ENCODE measurements around the gene DPCD.

DPCD gene

GRCh38 chr10:101587725-101588653 is at the start of gene DPCD, which contains the start of gene POLL:
Gene DPCD, plus strand, starts transcription at chr10:101588321. Its CDS starts 16 bp downstream, at chr10:101588337.
Gene POLL, minus strand, starts transcription at chr10:101588257. Its CDS starts 897 bp downstream, at chr10:101587360.
- Histone ChIP-seq H3K9ac (ENCODE audit: low read depth, low read length) (peak within 1 kb of the TSS; percentile 83), H3K4me3 (ENCODE audit: low read length) (peak within 1 kb of the TSS; percentile 78), H3K4me1 (ENCODE audit: insufficient read depth, low read length) (0 out of 2 replicates have a peak, but pooled peaks cover 4% of the 10 kb centered on the region), H3K27ac (ENCODE audit: low read length) (peak within 1 kb of the TSS; percentile 11), H3K9me3 (ENCODE audit: insufficient read depth, low read depth, low read length) (no peaks in the 10 kb centered on the region), H3K36me3 (ENCODE audit: insufficient read depth, low read depth, low read length) (peaks cover 21% of the 10 kb centered on the region), H3K27me3 (ENCODE audit: insufficient read depth, low read length) (no peaks in the 10 kb centered on the region)

GRCh38 chr10:101538446-101538845 is 49.7 kb upstream of the DPCD start:
- no peaks in the 10 kb centered on the region for H3K4me1 ChIP-seq (ENCODE audit: insufficient read depth, low read length)
- H3K27me3 ChIP-seq (ENCODE audit: insufficient read depth, low read length): no peaks in the 10 kb centered on the region
- no peak overlapping the region for H3K4me3 ChIP-seq (ENCODE audit: low read length)
- H3K9ac ChIP-seq (ENCODE audit: low read depth, low read length): no peak overlapping the region
- H3K9me3 ChIP-seq (ENCODE audit: insufficient read depth, low read depth, low read length): no peaks in the 10 kb centered on the region
- peaks cover 9% of the 10 kb centered on the region; the same call in 1 of the 2 replicates for H3K36me3 ChIP-seq (ENCODE audit: insufficient read depth, low read depth, low read length)
- no peak overlapping the region for H3K27ac ChIP-seq (ENCODE audit: low read length)

GRCh38 chr10:101545898-101546297 is 42.2 kb upstream of the DPCD start:
- H3K4me3 ChIP-seq (ENCODE audit: low read length): no peak overlapping the region
- H3K4me1 ChIP-seq (ENCODE audit: insufficient read depth, low read length): no peaks in the 10 kb centered on the region
- H3K27me3 ChIP-seq (ENCODE audit: insufficient read depth, low read length): no peaks in the 10 kb centered on the region
- H3K27ac ChIP-seq (ENCODE audit: low read length): no peak overlapping the region
- H3K36me3 ChIP-seq (ENCODE audit: insufficient read depth, low read depth, low read length): no peaks in the 10 kb centered on the region
- no peak overlapping the region for H3K9ac ChIP-seq (ENCODE audit: low read depth, low read length)
- H3K9me3 ChIP-seq (ENCODE audit: insufficient read depth, low read depth, low read length): no peaks in the 10 kb centered on the region

GRCh38 chr10:101550965-101551364 is 37.2 kb upstream of the DPCD start:
- Histone ChIP-seq H3K9ac (ENCODE audit: low read depth, low read length) (no peak overlapping the region), H3K9me3 (ENCODE audit: insufficient read depth, low read depth, low read length) (no peaks in the 10 kb centered on the region), H3K27me3 (ENCODE audit: insufficient read depth, low read length) (no peaks in the 10 kb centered on the region), H3K4me1 (ENCODE audit: insufficient read depth, low read length) (no peaks in the 10 kb centered on the region), H3K4me3 (ENCODE audit: low read length) (no peak overlapping the region), H3K36me3 (ENCODE audit: insufficient read depth, low read depth, low read length) (no peaks in the 10 kb centered on the region), H3K27ac (ENCODE audit: low read length) (no peak overlapping the region)

- Histone ChIP-seq H3K9ac (ENCODE audit: low read depth, low read length) (no peak overlapping the region), H3K4me1 (ENCODE audit: insufficient read depth, low read length) (no peaks in the 10 kb centered on the region), H3K36me3 (ENCODE audit: insufficient read depth, low read depth, low read length) (no peaks in the 10 kb centered on the region), H3K27me3 (ENCODE audit: insufficient read depth, low read length) (no peaks in the 10 kb centered on the region), H3K9me3 (ENCODE audit: insufficient read depth, low read depth, low read length) (no peaks in the 10 kb centered on the region), H3K27ac (ENCODE audit: low read length) (no peak overlapping the region), H3K4me3 (ENCODE audit: low read length) (no peak overlapping the region)
Measured at GRCh38 chr10:101552442-101552841, 35.7 kb upstream of the DPCD start.

GRCh38 chr10:101557541-101557940 is 30.6 kb upstream of the DPCD start:
- Histone ChIP-seq H3K4me3 (ENCODE audit: low read length) (no peak overlapping the region), H3K4me1 (ENCODE audit: insufficient read depth, low read length) (no peaks in the 10 kb centered on the region; the same call in 1 of the 2 replicates), H3K9ac (ENCODE audit: low read depth, low read length) (no peak overlapping the region), H3K9me3 (ENCODE audit: insufficient read depth, low read depth, low read length) (no peaks in the 10 kb centered on the region), H3K27me3 (ENCODE audit: insufficient read depth, low read length) (no peaks in the 10 kb centered on the region), H3K36me3 (ENCODE audit: insufficient read depth, low read depth, low read length) (no peaks in the 10 kb centered on the region), H3K27ac (ENCODE audit: low read length) (no peak overlapping the region)

GRCh38 chr10:101558204-101558603 is 29.9 kb upstream of the DPCD start:
- Histone ChIP-seq H3K4me1 (ENCODE audit: insufficient read depth, low read length) (no peaks in the 10 kb centered on the region; the same call in 1 of the 2 replicates), H3K9me3 (ENCODE audit: insufficient read depth, low read depth, low read length) (no peaks in the 10 kb centered on the region), H3K36me3 (ENCODE audit: insufficient read depth, low read depth, low read length) (no peaks in the 10 kb centered on the region), H3K27ac (ENCODE audit: low read length) (no peak overlapping the region), H3K9ac (ENCODE audit: low read depth, low read length) (no peak overlapping the region), H3K27me3 (ENCODE audit: insufficient read depth, low read length) (peaks cover 4% of the 10 kb centered on the region; the same call in 1 of the 2 replicates), H3K4me3 (ENCODE audit: low read length) (no peak overlapping the region)

GRCh38 chr10:101558671-101559595 is 29.2 kb upstream of the DPCD start:
- peaks cover 4% of the 10 kb centered on the region; the same call in 1 of the 2 replicates for H3K27me3 ChIP-seq (ENCODE audit: insufficient read depth, low read length)
- H3K4me1 ChIP-seq (ENCODE audit: insufficient read depth, low read length): no peaks in the 10 kb centered on the region; the same call in 1 of the 2 replicates
- H3K4me3 ChIP-seq (ENCODE audit: low read length): no peak overlapping the region
- no peaks in the 10 kb centered on the region for H3K9me3 ChIP-seq (ENCODE audit: insufficient read depth, low read depth, low read length)
- H3K9ac ChIP-seq (ENCODE audit: low read depth, low read length): no peak overlapping the region
- no peak overlapping the region for H3K27ac ChIP-seq (ENCODE audit: low read length)
- no peaks in the 10 kb centered on the region for H3K36me3 ChIP-seq (ENCODE audit: insufficient read depth, low read depth, low read length)

- H3K27ac ChIP-seq (ENCODE audit: low read length): no peak overlapping the region
- no peaks in the 10 kb centered on the region for H3K36me3 ChIP-seq (ENCODE audit: insufficient read depth, low read depth, low read length)
- no peaks in the 10 kb centered on the region for H3K9me3 ChIP-seq (ENCODE audit: insufficient read depth, low read depth, low read length)
- no peak overlapping the region for H3K4me3 ChIP-seq (ENCODE audit: low read length)
- H3K9ac ChIP-seq (ENCODE audit: low read depth, low read length): no peak overlapping the region
- no peaks in the 10 kb centered on the region; the same call in 1 of the 2 replicates for H3K4me1 ChIP-seq (ENCODE audit: insufficient read depth, low read length)
- peaks cover 5% of the 10 kb centered on the region for H3K27me3 ChIP-seq (ENCODE audit: insufficient read depth, low read length)
Measured at GRCh38 chr10:101559596-101560297, 28.4 kb upstream of the DPCD start.

GRCh38 chr10:101560298-101561067 is 27.6 kb upstream of the DPCD start:
- no peaks in the 10 kb centered on the region; the same call in 1 of the 2 replicates for H3K4me1 ChIP-seq (ENCODE audit: insufficient read depth, low read length)
- H3K36me3 ChIP-seq (ENCODE audit: insufficient read depth, low read depth, low read length): no peaks in the 10 kb centered on the region
- H3K4me3 ChIP-seq (ENCODE audit: low read length): no peak overlapping the region
- H3K27ac ChIP-seq (ENCODE audit: low read length): no peak overlapping the region
- H3K9ac ChIP-seq (ENCODE audit: low read depth, low read length): no peak overlapping the region
- peaks cover 12% of the 10 kb centered on the region for H3K27me3 ChIP-seq (ENCODE audit: insufficient read depth, low read length)
- no peaks in the 10 kb centered on the region for H3K9me3 ChIP-seq (ENCODE audit: insufficient read depth, low read depth, low read length)

All from iPS-20b (cell line).